CD4-positive, alpha-beta T cell treated with Interleukin-17A for 1 hour (primary cell): Measurements from ENCODE around the gene RNF121.

Experiments used
- DNase-seq: peaks from one replicate; pipeline ENCODE4 v3.0.0-alpha.2; 2020

RNF121 gene

GRCh38 chr11:72007089-72007476, 78.2 kb downstream of the RNF121 start:
- no peak for DNase-seq

- no peak for DNase-seq
Measured at GRCh38 chr11:72007587-72007986, 78.7 kb downstream of the RNF121 start.

GRCh38 chr11:72008728-72009127, 79.9 kb downstream of the RNF121 start:
- DNase-seq, result no peak

GRCh38 chr11:72009156-72009555, 80.3 kb downstream of the RNF121 start:
- no peak for DNase-seq

GRCh38 chr11:72010529-72011233, 81.8 kb downstream of the RNF121 start:
- no peak for DNase-seq

GRCh38 chr11:72012091-72012630, 83.3 kb downstream of the RNF121 start:
- no peak for DNase-seq

- no peak for DNase-seq
Measured at GRCh38 chr11:72012897-72013721, 84.3 kb downstream of the RNF121 start.

GRCh38 chr11:72013765-72014711, 85.2 kb downstream of the RNF121 start:
- no peak for DNase-seq

- DNase-seq, result no peak
Measured at GRCh38 chr11:72014761-72015320, 86.0 kb downstream of the RNF121 start.

GRCh38 chr11:72015511-72016061, 86.7 kb downstream of the RNF121 start:
- no peak for DNase-seq

- DNase-seq, result no peak
Measured at GRCh38 chr11:72018171-72018570, 89.3 kb downstream of the RNF121 start.

GRCh38 chr11:72023335-72023734, 94.5 kb downstream of the RNF121 start:
- no peak for DNase-seq

- no peak for DNase-seq
Measured at GRCh38 chr11:72024069-72024754, 95.4 kb downstream of the RNF121 start.

- no peak for DNase-seq
Measured at GRCh38 chr11:72026090-72026489, 97.2 kb downstream of the RNF121 start.

- DNase-seq, result no peak
Measured at GRCh38 chr11:72030472-72031045, 101.7 kb downstream of the RNF121 start.

GRCh38 chr11:72036687-72037086, 107.8 kb downstream of the RNF121 start:
- no peak for DNase-seq

- DNase-seq, result no peak
Measured at GRCh38 chr11:72037554-72038311, 108.9 kb downstream of the RNF121 start.

GRCh38 chr11:72038491-72038890, 109.6 kb downstream of the RNF121 start:
- no peak for DNase-seq

GRCh38 chr11:72039031-72039855, 110.4 kb downstream of the RNF121 start:
- no peak for DNase-seq
